A673 (cell line): ENCODE results near the gene PTCH2. TPM values are rescaled to one million over a fixed set of nuclear protein-coding genes. Genes with fewer than 3 reads are reported as not detected.

Source experiments
- BruUV-seq: library from RNA; stranded (reverse); fragments of 400-500 nt; replicated peaks from 2 replicates; lab custom pipeline; 2021; lab: Mats Ljungman, UMichigan
- CTCF ChIA-PET: fragments of 300-600 bp; sonication (Branson Sonifier 250); formaldehyde crosslinking; loops from one replicate; lab custom pipeline; 2022; ENCODE audit warnings: antibody characterized with exemption; lab: Charles Lee
- POLR2A ChIA-PET: fragments of 300-600 bp; sonication (Branson Sonifier 250); formaldehyde crosslinking; loops from one replicate; lab custom pipeline; 2022; ENCODE audit warnings: antibody characterized with exemption; ENCODE audit not compliant: low non-redundant PET; lab: Charles Lee
- DNase-seq: peaks from one replicate; pipeline ENCODE4 v3.0.0-alpha.2; 2015; ENCODE audit warnings: low spot score
- H3K27ac ChIP-seq: fragments of 200-600 bp; sonication (generic); 2 replicates; pipeline ENCODE4 v1.5.1; 2016; ENCODE audit warnings: mixed run types, low read depth, mild to moderate bottlenecking, mixed read lengths, antibody characterized with exemption, low read length; ENCODE audit not compliant: poor library complexity, severe bottlenecking
- H3K27me3 ChIP-seq: fragments of 200-600 bp; sonication (generic); replicated peaks from 2 replicates; pipeline ENCODE4 v1.6.1; 2017; ENCODE audit warnings: mixed run types, low read depth, mild to moderate bottlenecking, mixed read lengths, antibody characterized with exemption, low read length; ENCODE audit not compliant: insufficient read depth, poor library complexity
- H3K36me3 ChIP-seq: fragments of 200-600 bp; sonication (generic); 2 replicates; pipeline ENCODE4 v1.6.1; 2016; ENCODE audit warnings: mixed run types, mild to moderate bottlenecking, mixed read lengths, antibody characterized with exemption, low read length; ENCODE audit not compliant: insufficient read depth, poor library complexity, severe bottlenecking
- H3K4me1 ChIP-seq: fragments of 200-600 bp; sonication (generic); 2 replicates; pipeline ENCODE4 v1.6.1; 2017; ENCODE audit warnings: mixed run types, mild to moderate bottlenecking, mixed read lengths, antibody characterized with exemption, low read length; ENCODE audit not compliant: insufficient read depth, poor library complexity, severe bottlenecking
- H3K4me3 ChIP-seq: fragments of 200-600 bp; sonication (generic); 2 replicates; pipeline ENCODE4 v1.5.1; 2016; ENCODE audit warnings: low read depth, mixed run types, mild to moderate bottlenecking, mixed read lengths, low read length; ENCODE audit not compliant: poor library complexity, severe bottlenecking
- H3K9me3 ChIP-seq: fragments of 200-600 bp; sonication (generic); 2 replicates; pipeline ENCODE4 v1.6.1; 2016; ENCODE audit warnings: mixed run types, low read depth, mild to moderate bottlenecking, mixed read lengths, antibody characterized with exemption, low read length; ENCODE audit not compliant: poor library complexity, severe bottlenecking
- EZH2 ChIP-seq: fragments of 200-600 bp; sonication (generic); IDR thresholded peaks from 2 replicates; pipeline ENCODE4 v1.6.1; 2017; ENCODE audit warnings: borderline replicate concordance, low read depth, mild to moderate bottlenecking, mixed read lengths, antibody characterized with exemption, low read length; ENCODE audit not compliant: poor library complexity, severe bottlenecking
- intact Hi-C: fragments of 100-400 bp; cut with micrococcal nuclease; formaldehyde crosslinking; loops from one replicate; pipeline ENCODE4 v1.10.0; 2022; ENCODE audit not compliant: unreplicated experiment
- total RNA-seq: library from RNA; stranded (reverse); gene quantifications from 2 replicates; pipeline ENCODE4 v1.2.3, GENCODE V29; 2021
- TF ChIP-seq, protein P1 (sequence below): fragments of 300-800, 200-600 bp; sonication (generic); conservative IDR thresholded peaks from 2 replicates; pipeline ENCODE4 v1.5.1; 2017; ENCODE audit warnings: low read depth, mild to moderate bottlenecking, antibody characterized with exemption, low read length, moderate library complexity, mixed read lengths

The PTCH2 gene
- total RNA-seq, 1 experiment from 2014 or later, result 2.3 TPM

DNA sequence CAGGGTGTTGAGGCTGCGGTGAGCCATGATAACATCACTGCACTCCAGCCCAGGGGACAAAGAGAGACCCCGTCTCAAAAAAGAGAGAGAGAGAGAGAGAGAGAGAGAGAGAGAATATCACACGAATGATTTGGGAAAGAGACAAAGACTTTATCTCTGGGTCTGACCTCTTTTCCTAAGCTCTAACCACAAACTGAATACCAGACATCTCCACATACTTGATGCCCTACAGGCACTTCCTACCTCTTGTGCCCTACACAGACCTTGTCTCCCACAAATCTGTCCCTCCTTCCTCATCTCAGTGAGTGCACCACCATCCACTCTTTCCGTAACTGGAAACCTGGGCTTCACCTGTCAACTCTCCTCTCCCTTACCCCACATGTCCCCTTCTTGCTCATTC lies 27.0 kb upstream of the PTCH2 start:
- CTCF ChIA-PET, result no interaction called here
- intact Hi-C loops, result no loop called here
- Histone ChIP-seq H3K36me3 (peaks cover 2% of the 10 kb centered on the region), H3K27me3 (no peaks in the 10 kb centered on the region), H3K4me1 (no peaks in the 10 kb centered on the region), H3K27ac (no peak overlapping the region), H3K9me3 (no peaks in the 10 kb centered on the region), H3K4me3 (no peak overlapping the region)
- BruUV-seq, result no TSS peak
- DNase-seq, result no peak
- POLR2A ChIA-PET, result no interaction called here
- TF ChIP-seq, protein P1, sequence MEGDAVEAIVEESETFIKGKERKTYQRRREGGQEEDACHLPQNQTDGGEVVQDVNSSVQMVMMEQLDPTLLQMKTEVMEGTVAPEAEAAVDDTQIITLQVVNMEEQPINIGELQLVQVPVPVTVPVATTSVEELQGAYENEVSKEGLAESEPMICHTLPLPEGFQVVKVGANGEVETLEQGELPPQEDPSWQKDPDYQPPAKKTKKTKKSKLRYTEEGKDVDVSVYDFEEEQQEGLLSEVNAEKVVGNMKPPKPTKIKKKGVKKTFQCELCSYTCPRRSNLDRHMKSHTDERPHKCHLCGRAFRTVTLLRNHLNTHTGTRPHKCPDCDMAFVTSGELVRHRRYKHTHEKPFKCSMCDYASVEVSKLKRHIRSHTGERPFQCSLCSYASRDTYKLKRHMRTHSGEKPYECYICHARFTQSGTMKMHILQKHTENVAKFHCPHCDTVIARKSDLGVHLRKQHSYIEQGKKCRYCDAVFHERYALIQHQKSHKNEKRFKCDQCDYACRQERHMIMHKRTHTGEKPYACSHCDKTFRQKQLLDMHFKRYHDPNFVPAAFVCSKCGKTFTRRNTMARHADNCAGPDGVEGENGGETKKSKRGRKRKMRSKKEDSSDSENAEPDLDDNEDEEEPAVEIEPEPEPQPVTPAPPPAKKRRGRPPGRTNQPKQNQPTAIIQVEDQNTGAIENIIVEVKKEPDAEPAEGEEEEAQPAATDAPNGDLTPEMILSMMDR, result no peak
- TF ChIP-seq EZH2, result no peak

DNA sequence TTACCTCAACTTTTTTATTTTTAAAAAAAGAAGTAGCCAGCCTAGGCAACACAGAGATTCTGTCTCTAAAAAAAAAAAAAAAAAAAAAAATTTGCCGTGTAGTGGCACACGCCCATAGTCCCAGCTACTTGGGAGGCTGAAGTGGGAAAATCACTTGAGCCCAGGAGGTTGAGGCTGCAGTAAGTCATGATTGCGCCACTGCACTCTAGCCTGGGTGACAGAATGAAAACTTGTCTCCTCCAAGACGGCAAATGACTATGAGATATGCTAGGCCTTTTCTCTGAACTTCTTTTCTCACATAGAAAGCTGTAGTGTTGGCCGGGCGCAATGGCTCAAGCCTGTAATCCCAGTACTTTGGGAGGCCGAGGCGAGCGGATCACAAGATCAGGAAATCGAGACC lies 24.7 kb upstream of the PTCH2 start:
- H3K27ac ChIP-seq, result no peak overlapping the region
- intact Hi-C loops, result no loop called here
- no peaks in the 10 kb centered on the region for H3K27me3 ChIP-seq
- TF ChIP-seq EZH2, result no peak
- TF ChIP-seq, protein P1, result no peak
- peaks cover 2% of the 10 kb centered on the region for H3K36me3 ChIP-seq
- no peaks in the 10 kb centered on the region for H3K4me1 ChIP-seq
- no peak for DNase-seq
- ChIA-PET POLR2A (no interaction called here), CTCF (no interaction called here)
- no peaks in the 10 kb centered on the region for H3K9me3 ChIP-seq
- no TSS peak for BruUV-seq
- no peak overlapping the region for H3K4me3 ChIP-seq

DNA sequence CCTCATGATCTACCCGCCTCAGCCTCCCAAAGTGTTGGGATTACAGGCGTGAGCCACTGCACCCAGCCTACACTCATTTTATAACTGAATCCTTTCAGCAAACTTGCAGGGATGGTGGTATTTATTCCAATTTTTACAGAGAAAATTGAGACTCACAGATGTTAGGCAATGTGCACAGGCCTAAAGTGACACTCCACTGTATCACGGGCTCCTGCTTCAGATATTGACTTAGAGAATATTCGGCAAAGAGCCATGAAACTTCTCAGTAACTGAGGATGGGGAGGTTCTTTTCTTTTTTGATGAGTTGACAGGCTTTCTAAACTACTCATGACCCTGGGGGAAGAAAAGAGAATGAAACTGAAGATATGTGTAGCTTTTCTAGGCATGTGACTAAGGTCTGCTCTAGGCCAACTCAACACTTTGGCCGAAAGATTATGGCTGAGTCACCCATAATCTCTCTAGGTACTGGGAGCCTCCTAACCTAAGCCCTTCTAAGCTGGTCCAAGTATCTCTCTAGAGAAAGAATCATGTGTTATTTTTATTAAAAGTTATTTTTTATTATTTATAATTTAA lies 19.9 kb upstream of the PTCH2 start:
- no TSS peak for BruUV-seq
- intact Hi-C loops, result no loop called here
- Histone ChIP-seq H3K27ac (no peak overlapping the region), H3K4me1 (no peaks in the 10 kb centered on the region), H3K9me3 (no peaks in the 10 kb centered on the region), H3K27me3 (no peaks in the 10 kb centered on the region), H3K4me3 (no peak overlapping the region), H3K36me3 (peaks cover 2% of the 10 kb centered on the region)
- CTCF ChIA-PET, result no interaction called here
- DNase-seq, result no peak
- TF ChIP-seq, protein P1, result no peak
- TF ChIP-seq EZH2, result no peak
- POLR2A ChIA-PET, result no interaction called here
